ENCODE measurements around the gene LANCL3.

The LANCL3 gene

DNA sequence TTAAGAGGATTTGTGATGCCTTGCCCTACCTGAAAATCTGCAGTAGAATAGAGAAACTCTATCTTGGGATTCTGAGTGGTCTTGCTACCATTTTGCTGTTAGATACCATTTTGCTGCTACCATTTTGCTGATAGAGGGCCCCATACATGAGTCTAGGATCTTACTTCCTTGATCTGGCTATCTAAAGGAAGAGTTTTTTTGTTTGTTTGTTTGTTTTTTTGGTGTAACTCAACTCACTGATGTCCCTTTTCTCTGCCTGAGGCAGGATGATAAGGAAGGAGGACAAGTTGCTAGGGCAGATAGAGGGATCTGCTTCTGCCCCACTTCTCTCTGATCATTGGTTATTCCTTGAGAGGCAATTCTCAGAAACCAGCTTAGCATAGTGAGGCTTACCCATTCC is 145.1 kb downstream of the LANCL3 start (continued):
- TF ChIP-seq, protein P1, sequence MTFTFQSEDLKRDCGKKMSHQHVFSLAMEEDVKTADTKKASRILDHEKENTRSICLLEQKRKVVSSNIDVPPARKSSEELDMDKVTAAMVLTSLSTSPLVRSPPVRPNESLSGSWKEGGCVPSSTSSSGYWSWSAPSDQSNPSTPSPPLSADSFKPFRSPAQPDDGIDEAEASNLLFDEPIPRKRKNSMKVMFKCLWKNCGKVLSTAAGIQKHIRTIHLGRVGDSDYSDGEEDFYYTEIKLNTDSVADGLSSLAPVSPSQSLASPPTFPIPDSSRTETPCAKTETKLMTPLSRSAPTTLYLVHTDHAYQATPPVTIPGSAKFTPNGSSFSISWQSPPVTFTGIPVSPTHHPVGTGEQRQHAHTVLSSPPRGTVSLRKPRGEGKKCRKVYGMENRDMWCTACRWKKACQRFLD (tag by site-specific recombination; IDR thresholded peaks at IDR 0.05), result no peak
- TF ChIP-seq, protein P2, sequence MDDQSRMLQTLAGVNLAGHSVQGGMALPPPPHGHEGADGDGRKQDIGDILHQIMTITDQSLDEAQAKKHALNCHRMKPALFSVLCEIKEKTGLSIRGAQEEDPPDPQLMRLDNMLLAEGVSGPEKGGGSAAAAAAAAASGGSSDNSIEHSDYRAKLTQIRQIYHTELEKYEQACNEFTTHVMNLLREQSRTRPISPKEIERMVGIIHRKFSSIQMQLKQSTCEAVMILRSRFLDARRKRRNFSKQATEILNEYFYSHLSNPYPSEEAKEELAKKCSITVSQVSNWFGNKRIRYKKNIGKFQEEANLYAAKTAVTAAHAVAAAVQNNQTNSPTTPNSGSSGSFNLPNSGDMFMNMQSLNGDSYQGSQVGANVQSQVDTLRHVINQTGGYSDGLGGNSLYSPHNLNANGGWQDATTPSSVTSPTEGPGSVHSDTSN (CRISPR knock-in tag; IDR thresholded peaks at IDR 0.05), result no peak
- TF ChIP-seq ZNF274 (IDR thresholded peaks at IDR 0.05; ENCODE audit: low read length) (no peak), ZNF274 (tag by site-specific recombination; IDR thresholded peaks at IDR 0.05; ENCODE audit: borderline replicate concordance) (no peak)

DNA sequence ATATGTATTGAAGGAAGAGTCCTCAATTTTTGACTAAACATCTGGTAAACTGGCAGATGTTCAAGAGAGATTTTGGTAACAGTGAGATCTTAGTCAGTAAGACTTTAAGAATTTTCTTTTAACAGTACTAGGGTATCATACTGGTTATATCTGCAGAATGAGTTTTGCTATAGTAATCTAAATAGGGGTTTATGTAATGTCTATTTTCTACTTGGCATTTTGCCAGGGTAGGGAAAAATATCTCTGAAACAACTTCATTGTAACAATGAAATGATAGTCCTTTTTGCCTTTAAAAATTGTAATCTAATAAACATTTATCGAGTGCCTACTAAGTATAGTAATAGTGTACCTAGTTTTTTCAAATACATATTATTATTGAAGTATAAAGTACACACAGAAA is 146.2 kb downstream of the LANCL3 start:
- Histone ChIP-seq H3K36me3 (ENCODE audit: control insufficient read depth in 2 of 2, insufficient read depth in 1 of 2, low read length in 2 of 2) (no peaks in the 10 kb centered on the region), H3K4me1 (ENCODE audit: control insufficient read depth, insufficient read depth, low read length) (no peaks in the 10 kb centered on the region), H3K4me3 (ENCODE audit: low read depth, low read length) (no peak overlapping the region), H3K9me3 (ENCODE audit: control insufficient read depth, insufficient read depth, low read depth, low read length) (no peaks in the 10 kb centered on the region), H3K27ac (ENCODE audit: extremely low read depth, low read depth, low read length) (no peak overlapping the region)
- ChIA-PET POLR2A (no interaction called here), CTCF (no interaction called here)
- TF ChIP-seq ZNF48 (tag by site-specific recombination; IDR thresholded peaks at IDR 0.05) (no peak), ZNF202 (tag by site-specific recombination; IDR thresholded peaks at IDR 0.05; ENCODE audit: borderline replicate concordance) (no peak), ZSCAN16 (tag by site-specific recombination; IDR thresholded peaks at IDR 0.05) (no peak), ZNF175 (tag by site-specific recombination; IDR thresholded peaks at IDR 0.05) (no peak), BCL11B (tag by site-specific recombination; IDR thresholded peaks at IDR 0.05; ENCODE audit: low read depth) (no peak), OSR2 (tag by site-specific recombination; IDR thresholded peaks at IDR 0.05) (no peak)
- TF ChIP-seq, protein P3, sequence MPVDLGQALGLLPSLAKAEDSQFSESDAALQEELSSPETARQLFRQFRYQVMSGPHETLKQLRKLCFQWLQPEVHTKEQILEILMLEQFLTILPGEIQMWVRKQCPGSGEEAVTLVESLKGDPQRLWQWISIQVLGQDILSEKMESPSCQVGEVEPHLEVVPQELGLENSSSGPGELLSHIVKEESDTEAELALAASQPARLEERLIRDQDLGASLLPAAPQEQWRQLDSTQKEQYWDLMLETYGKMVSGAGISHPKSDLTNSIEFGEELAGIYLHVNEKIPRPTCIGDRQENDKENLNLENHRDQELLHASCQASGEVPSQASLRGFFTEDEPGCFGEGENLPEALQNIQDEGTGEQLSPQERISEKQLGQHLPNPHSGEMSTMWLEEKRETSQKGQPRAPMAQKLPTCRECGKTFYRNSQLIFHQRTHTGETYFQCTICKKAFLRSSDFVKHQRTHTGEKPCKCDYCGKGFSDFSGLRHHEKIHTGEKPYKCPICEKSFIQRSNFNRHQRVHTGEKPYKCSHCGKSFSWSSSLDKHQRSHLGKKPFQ (tag by site-specific recombination; IDR thresholded peaks at IDR 0.05), result no peak

DNA sequence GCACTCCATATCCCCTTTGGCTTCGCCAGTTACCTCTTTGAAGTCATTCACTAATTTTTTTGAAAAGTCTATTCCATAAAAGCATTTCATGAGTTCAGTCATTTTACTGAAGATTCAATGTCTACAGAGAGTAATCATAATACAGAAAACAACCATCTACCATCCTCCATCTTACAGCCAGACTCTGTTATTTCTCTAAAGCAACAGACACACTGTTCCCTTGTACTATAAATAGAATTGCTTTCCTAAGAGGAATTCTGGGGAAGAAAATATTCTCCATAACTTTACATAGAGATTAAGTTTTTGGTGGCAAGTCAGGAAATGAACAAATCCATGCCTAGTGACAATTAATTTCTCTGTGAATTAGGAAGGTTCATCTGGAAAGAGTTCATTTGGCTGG is 151.1 kb downstream of the LANCL3 start:
- ChIA-PET CTCF (interaction anchor here (0.6 to 2.6 kb wide), 2 partner anchors 22 to 40 kb away, joined by 5 to 8 read pairs; no protein-coding TSS in a partner anchor), POLR2A (no interaction called here)
- Histone ChIP-seq H3K4me1 (ENCODE audit: control insufficient read depth, insufficient read depth, low read length) (no peaks in the 10 kb centered on the region), H3K9me3 (ENCODE audit: control insufficient read depth, insufficient read depth, low read depth, low read length) (no peaks in the 10 kb centered on the region), H3K36me3 (ENCODE audit: control insufficient read depth in 2 of 2, insufficient read depth in 1 of 2, low read length in 2 of 2) (no peaks in the 10 kb centered on the region), H3K27ac (ENCODE audit: extremely low read depth, low read depth, low read length) (no peak overlapping the region), H3K4me3 (ENCODE audit: low read depth, low read length) (no peak overlapping the region)
- TF ChIP-seq ZNF214 (tag by site-specific recombination; IDR thresholded peaks at IDR 0.05; ENCODE audit: borderline replicate concordance) (no peak), ZBTB21 (tag by site-specific recombination; IDR thresholded peaks at IDR 0.05) (no peak), ZNF19 (tag by site-specific recombination; IDR thresholded peaks at IDR 0.05; ENCODE audit: low read depth) (no peak), ZBTB1 (tag by site-specific recombination; IDR thresholded peaks at IDR 0.05) (no peak), ZNF121 (tag by site-specific recombination; IDR thresholded peaks at IDR 0.05) (no peak), ZNF596 (tag by site-specific recombination; IDR thresholded peaks at IDR 0.05) (no peak), ZSCAN23 (tag by site-specific recombination; IDR thresholded peaks at IDR 0.05) (no peak)
- TF ChIP-seq, protein P2 (CRISPR knock-in tag; IDR thresholded peaks at IDR 0.05), result no peak

Data from HEK293 (cell line).